ENCODE results near the gene ISG20L2.

ISG20L2 gene

DNA sequence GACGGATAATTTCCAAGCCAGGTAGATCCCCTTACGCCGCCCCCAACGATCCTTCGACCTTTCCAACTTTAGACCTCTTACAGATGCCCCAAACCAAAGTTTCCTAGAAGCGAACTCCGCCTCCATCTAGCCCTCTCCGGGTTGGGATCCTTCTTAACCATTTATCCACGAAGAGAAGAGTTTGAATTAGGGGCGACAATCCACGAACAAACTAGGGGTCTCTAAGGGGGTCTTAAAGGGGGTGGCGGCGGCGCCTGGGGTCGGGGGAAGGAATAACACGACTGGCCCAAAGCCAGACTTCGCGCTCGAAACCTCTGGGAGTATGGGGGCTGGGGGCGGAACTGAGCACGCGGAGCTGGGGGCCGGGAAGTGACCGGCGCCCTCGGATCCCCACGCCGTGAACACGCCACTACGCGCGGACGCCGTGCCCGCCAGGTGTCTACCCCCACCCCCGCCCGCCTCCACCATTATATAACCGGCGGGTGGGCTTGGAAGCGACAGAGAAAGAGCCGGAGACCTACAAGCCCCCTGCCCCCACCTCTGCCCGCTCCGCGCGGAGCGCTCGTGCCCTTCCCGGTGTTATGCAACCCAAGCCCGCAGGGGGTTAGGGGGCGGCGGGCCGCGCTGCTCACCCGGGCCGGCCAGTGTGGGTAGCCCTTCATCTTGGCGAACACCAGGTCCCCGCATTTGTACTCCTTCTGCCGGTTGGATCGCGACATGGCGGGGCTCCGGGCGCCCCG lies 22.3 kb upstream of the ISG20L2 start:
- TF ChIP-seq, protein P1, sequence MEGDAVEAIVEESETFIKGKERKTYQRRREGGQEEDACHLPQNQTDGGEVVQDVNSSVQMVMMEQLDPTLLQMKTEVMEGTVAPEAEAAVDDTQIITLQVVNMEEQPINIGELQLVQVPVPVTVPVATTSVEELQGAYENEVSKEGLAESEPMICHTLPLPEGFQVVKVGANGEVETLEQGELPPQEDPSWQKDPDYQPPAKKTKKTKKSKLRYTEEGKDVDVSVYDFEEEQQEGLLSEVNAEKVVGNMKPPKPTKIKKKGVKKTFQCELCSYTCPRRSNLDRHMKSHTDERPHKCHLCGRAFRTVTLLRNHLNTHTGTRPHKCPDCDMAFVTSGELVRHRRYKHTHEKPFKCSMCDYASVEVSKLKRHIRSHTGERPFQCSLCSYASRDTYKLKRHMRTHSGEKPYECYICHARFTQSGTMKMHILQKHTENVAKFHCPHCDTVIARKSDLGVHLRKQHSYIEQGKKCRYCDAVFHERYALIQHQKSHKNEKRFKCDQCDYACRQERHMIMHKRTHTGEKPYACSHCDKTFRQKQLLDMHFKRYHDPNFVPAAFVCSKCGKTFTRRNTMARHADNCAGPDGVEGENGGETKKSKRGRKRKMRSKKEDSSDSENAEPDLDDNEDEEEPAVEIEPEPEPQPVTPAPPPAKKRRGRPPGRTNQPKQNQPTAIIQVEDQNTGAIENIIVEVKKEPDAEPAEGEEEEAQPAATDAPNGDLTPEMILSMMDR (IDR thresholded peaks at IDR 0.05) = no peak

DNA sequence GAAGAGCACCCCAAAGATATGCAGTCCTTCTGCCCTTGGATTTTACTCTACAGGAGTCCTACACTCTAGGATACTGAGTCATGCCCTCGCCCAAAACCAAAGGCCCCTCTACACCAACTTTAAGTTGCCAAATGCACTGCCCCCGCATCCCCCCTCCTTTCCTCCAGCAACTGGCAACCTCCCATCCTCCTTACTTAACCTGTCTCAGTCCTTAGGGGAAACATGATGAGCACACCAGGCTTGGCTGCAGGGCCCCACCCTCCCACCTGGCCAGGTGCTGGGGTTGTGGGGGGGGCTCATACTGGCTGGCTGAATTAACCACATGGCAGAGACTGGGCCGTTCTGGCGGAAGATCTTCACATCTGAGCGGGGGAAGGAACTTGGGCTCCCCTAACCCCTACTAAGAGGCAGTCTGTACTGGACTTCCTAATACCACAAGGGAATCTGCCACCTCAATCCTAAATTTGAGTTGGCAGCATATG lies 21.7 kb upstream of the ISG20L2 start:
- TF ChIP-seq, protein P1 (IDR thresholded peaks at IDR 0.05) = no peak

DNA sequence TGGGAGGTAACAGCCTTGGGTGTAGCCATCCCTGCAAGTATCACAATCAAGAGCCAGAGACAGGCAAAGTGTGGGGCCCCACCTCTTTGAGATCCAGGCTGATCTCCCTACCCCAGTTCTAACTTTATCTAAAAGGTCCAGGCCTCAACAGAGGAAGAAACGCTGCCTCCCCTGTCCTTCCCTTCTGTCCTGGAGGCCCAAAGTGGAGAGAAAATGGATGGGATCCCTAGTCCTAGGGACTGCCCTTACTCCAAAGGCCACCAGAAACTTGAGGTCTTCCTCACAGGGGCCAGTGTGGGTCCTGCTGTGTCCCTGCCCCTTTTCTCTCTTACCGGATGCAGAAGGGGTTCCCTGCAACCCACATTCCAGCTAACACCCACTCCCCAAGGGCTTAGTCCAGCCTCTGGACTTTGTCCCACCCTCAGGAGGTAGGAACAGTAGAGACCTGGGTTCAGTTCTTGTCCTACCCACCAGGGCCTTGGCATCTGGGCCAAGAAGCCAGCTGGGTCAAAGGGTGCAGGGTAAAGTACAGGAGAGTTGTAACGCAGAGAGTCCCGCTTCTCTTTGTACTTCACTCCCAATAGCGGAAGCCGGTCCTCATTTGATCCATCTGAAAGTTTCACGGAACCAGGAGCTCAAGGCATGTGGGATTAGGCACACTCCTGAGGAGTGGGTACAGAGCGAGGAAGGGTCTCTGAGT lies 21.0 kb upstream of the ISG20L2 start:
- TF ChIP-seq, protein P1 (IDR thresholded peaks at IDR 0.05) = no peak

DNA sequence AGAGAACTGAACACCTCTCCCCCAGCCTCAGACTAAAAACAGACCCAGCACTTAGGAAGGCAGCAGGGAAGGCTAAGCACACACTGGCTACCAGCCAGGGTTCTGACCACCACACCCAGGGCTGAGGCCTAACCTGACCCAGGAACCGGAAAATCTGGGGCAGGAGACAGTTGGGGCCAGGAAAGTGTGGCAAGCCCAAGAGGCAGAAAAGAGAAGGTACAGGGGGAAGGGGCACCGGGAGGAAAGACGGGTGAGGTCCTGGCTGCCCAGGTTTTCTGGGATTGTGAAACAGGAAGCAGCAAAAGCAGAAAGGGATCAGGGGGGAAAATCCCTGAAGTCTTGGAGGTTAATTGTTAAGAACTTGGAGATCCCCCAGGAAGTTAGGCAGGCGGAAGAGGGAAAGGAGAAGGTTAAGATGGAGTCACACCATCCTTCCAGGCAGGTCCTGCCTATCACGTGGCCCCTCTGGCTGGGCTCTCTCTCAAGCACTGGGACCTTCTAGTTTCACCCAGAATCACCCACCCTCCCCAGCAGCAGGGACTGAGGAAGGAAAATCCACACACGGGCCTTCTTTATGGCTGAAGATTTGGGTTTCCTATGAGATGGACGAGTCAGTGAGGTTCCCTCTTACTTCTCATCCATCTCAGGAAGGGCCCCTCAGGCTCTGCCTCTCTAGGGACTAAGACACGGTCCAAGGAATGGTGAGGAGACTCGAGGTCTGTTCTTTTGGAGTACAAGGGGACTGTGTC lies 20.3 kb upstream of the ISG20L2 start:
- TF ChIP-seq, protein P1 (IDR thresholded peaks at IDR 0.05) = no peak

DNA sequence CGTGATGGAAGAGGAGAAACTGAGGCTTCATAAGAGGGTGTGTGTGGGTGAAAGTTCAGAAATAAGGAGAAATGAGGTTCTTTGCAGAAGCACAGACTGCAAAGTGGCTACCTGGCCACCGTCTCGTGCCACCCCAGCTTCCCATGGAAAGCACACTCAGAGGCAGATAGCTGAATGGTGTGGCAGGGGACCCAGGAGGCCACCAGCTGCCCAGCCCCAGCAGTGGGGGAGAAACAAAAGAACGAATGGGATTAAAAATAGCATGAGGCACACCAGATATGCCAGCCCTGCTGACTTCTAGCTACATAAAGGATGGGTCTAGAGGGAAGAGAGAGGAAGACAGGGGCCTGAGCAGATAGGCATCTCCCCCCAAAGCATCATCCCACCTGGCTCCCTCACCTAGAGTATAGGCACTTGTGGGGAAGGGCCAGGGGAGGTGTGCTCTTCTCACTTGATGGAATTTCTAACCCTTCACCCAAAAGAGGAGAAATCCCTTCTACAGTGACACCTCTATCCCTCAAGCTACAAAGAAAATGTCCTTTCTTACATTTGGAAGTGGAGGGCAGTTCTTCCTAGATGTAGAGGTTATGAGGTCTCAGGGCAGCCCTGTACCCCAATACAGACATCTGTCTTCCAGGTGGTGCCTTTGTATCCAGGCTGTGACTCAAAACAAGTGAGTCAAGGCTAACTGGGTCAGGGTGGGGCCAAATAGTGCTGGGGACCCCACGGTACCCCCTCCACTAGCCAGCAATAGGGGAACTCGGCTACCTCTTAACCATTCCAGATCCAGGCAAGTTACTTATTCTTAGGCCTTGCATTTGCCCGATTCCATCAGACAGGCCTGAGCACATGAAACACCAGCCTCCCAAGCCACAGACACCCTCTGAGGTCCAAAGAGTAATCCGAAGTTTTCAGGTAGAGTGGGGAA lies 19.4 kb upstream of the ISG20L2 start:
- TF ChIP-seq, protein P1 (IDR thresholded peaks at IDR 0.05) = no peak

DNA sequence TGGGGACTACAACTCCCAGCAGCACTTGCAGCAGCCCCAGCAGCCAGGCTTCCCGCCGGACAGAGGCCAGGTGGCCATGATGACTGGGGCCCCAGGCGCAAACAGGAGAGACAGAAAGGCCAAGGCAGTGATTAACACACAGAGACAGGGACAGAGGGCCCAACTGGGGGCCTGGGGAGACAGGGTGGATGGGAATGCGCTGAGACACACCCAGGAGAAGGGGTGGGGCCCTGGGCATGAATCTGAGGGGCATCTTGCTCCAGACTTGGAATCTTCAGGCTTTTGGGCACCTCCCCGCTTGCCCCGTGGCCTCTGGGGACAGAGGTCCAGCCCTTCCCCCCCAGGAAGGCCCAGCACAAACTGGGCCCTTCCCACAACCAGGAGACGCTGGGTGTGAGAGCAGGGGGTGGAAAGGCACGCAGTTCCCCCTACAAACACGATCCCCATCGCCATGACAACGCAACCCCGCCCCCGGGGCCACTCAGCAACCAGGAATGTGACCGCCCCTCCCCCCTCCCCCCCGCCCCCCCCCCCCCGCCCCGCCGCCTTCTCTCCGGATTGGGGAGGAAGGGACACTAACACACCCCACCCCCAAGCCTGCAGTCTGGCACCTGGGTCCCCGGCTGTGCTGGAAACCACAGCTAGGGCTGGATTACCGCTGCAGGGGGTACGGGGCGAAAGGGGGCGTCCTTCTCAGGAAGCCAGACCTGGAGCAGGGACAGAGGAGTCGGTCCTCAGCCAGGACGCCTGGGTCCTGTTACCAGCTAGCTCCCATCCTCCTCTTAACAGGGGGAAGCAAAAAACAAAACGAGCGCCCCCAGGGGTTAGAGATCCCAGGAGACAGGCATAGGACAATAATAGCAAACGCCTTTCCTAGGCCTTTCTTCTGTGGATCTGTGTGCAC lies 18.4 kb upstream of the ISG20L2 start:
- TF ChIP-seq, protein P1 (IDR thresholded peaks at IDR 0.05) = peak; percentile 40; the same call in 1 of the 2 replicates
